ENCODE measurements around the gene KRTAP3-1.
"Not testable (repeated sequence)": the region's sequence is repeated elsewhere in the genome, so short reads cannot be mapped to it uniquely, and the experiment has no call there.

The KRTAP3-1 gene

GRCh38 chr17:41015454-41015853 is 6.5 kb upstream of the KRTAP3-1 start:
- no peak for DNase-seq (ENCODE audit: low read depth)

- DNase-seq (ENCODE audit: low read depth): no peak
Measured at GRCh38 chr17:41013606-41014005, 4.7 kb upstream of the KRTAP3-1 start.

GRCh38 chr17:41013181-41013580 is 4.3 kb upstream of the KRTAP3-1 start:
- DNase-seq (ENCODE audit: low read depth): no peak

- DNase-seq (ENCODE audit: low read depth): no peak
Measured at GRCh38 chr17:41012326-41013120, 3.6 kb upstream of the KRTAP3-1 start.

- DNase-seq (ENCODE audit: low read depth): peak; percentile 63
Measured at GRCh38 chr17:41010441-41010840, 1.5 kb upstream of the KRTAP3-1 start.

- DNase-seq (ENCODE audit: low read depth): no peak
Measured at GRCh38 chr17:41009936-41010335, 1.0 kb upstream of the KRTAP3-1 start.

GRCh38 chr17:41009301-41009760 is 403 bp upstream of the KRTAP3-1 start:
- no peak for DNase-seq (ENCODE audit: low read depth)

GRCh38 chr17:41004397-41004796 is 4.5 kb downstream of the KRTAP3-1 start:
- no peak for DNase-seq (ENCODE audit: low read depth)

- peak; percentile 65 for DNase-seq (ENCODE audit: low read depth)
Measured at GRCh38 chr17:41003926-41004325, 5.0 kb downstream of the KRTAP3-1 start.

GRCh38 chr17:41002814-41003213 is 6.1 kb downstream of the KRTAP3-1 start:
- DNase-seq (ENCODE audit: low read depth): peak; percentile 71

GRCh38 chr17:41001795-41002194 is 7.1 kb downstream of the KRTAP3-1 start:
- DNase-seq (ENCODE audit: low read depth): no peak

GRCh38 chr17:40999563-40999962 is 9.4 kb downstream of the KRTAP3-1 start, which contains the start of gene KRTAP3-2:
TSS of gene KRTAP3-2 (minus strand) at chr17:40999906. CDS start at chr17:40999853, 53 bp downstream.
- not testable (repeated sequence) for DNase-seq (ENCODE audit: low read depth)

- DNase-seq (ENCODE audit: low read depth): no peak
Measured at GRCh38 chr17:40997361-40997760, 11.6 kb downstream of the KRTAP3-1 start.

- no peak for DNase-seq (ENCODE audit: low read depth)
Measured at GRCh38 chr17:40996829-40997228, 12.1 kb downstream of the KRTAP3-1 start.

GRCh38 chr17:40995116-40995515 is 13.8 kb downstream of the KRTAP3-1 start:
- DNase-seq (ENCODE audit: low read depth): no peak

GRCh38 chr17:40993839-40994238 is 15.1 kb downstream of the KRTAP3-1 start, which contains the start of gene KRTAP3-3:
TSS of gene KRTAP3-3 (minus strand) at chr17:40994164. CDS start at chr17:40994097, 67 bp downstream.
- DNase-seq (ENCODE audit: low read depth): no peak

GRCh38 chr17:40993084-40993483 is 15.8 kb downstream of the KRTAP3-1 start:
- no peak for DNase-seq (ENCODE audit: low read depth)

- DNase-seq (ENCODE audit: low read depth): no peak
Measured at GRCh38 chr17:40992666-40993065, 16.3 kb downstream of the KRTAP3-1 start.

- DNase-seq (ENCODE audit: low read depth): no peak
Measured at GRCh38 chr17:40986920-40987319, 22.0 kb downstream of the KRTAP3-1 start.

- DNase-seq (ENCODE audit: low read depth): no peak
Measured at GRCh38 chr17:40984226-40984625, 24.7 kb downstream of the KRTAP3-1 start, which contains the start of gene KRT40. TSS of gene KRT40 (minus strand) at chr17:40984326. CDS start at chr17:40984273, 53 bp downstream.

- DNase-seq (ENCODE audit: low read depth): no peak
Measured at GRCh38 chr17:40981115-40981514, 27.8 kb downstream of the KRTAP3-1 start.

GRCh38 chr17:40980596-40980995 is 28.3 kb downstream of the KRTAP3-1 start:
- peak; percentile 45 for DNase-seq (ENCODE audit: low read depth)

- no peak for DNase-seq (ENCODE audit: low read depth)
Measured at GRCh38 chr17:40980117-40980516, 28.8 kb downstream of the KRTAP3-1 start.

All from amniotic epithelial cell (primary cell).